OCI-LY3 (cell line): Measurements from ENCODE around the gene PITPNC1.

ENCODE experiments used
- H2AFZ ChIP-seq: fragments of 200-600, 300-600 bp; shearing (Covaris generic); 2 replicates; pipeline ENCODE4 v1.6.0; 2014; ENCODE audit warnings: antibody characterized with exemption, low read depth, low read length
- H3K27ac ChIP-seq: fragments of 200-600, 300-600 bp; sonication (generic); 2 replicates; pipeline ENCODE4 v1.5.1; 2014; ENCODE audit warnings: mild to moderate bottlenecking, low read length, moderate library complexity, mixed read lengths
- H3K27me3 ChIP-seq: fragments of 200-600, 300-600 bp; sonication (generic); 2 replicates; pipeline ENCODE4 v1.6.1; 2014; ENCODE audit warnings: low read depth, low read length, mixed read lengths
- H3K36me3 ChIP-seq: fragments of 200-600, 300-600 bp; sonication (generic); replicated peaks from 2 replicates; pipeline ENCODE3; 2014; ENCODE audit warnings: low read depth, low read length, mixed read lengths
- H3K4me1 ChIP-seq: fragments of 300-600, 200-600 bp; sonication (generic); 2 replicates; pipeline ENCODE4 v1.6.1; 2014; ENCODE audit warnings: low read length, mixed read lengths
- H3K4me2 ChIP-seq: fragments of 200-600, 300-600 bp; sonication (generic); 2 replicates; pipeline ENCODE4 v1.6.1; 2014; ENCODE audit warnings: low read length, mixed read lengths
- H3K4me3 ChIP-seq: fragments of 300-600, 200-600 bp; sonication (generic); 2 replicates; pipeline ENCODE4 v1.5.1; 2014; ENCODE audit warnings: antibody characterized with exemption, mild to moderate bottlenecking, low read length, moderate library complexity
- H3K79me2 ChIP-seq: fragments of 300-600, 200-600 bp; shearing (Covaris generic); 2 replicates; pipeline ENCODE4 v1.6.1; 2014; ENCODE audit warnings: mild to moderate bottlenecking, low read length, mixed read lengths
- H3K9ac ChIP-seq: fragments of 300-600, 200-600 bp; shearing (Covaris generic); 2 replicates; pipeline ENCODE4 v1.6.0; 2014; ENCODE audit warnings: mild to moderate bottlenecking, low read length, moderate library complexity
- H3K9me3 ChIP-seq: fragments of 200-600, 300-600 bp; shearing (Covaris generic); 2 replicates; pipeline ENCODE4 v1.6.1; 2014; ENCODE audit warnings: low read length, mixed read lengths; ENCODE audit not compliant: insufficient read depth
- H4K20me1 ChIP-seq: fragments of 200-600, 300-600 bp; sonication (generic); 2 replicates; pipeline ENCODE4 v1.6.1; 2016; ENCODE audit warnings: low read length, mixed read lengths; ENCODE audit not compliant: insufficient read depth
- CTCF ChIP-seq: fragments of 200-600, 300-600 bp; sonication (generic); IDR thresholded peaks from 2 replicates; pipeline ENCODE4 v1.5.1; 2014; ENCODE audit warnings: antibody characterized with exemption, low read length, low read depth
- EZH2phosphoT487 ChIP-seq: fragments of 200-600 bp; shearing (Covaris generic); IDR thresholded peaks from 2 replicates; pipeline ENCODE4 v1.6.1; 2018; ENCODE audit warnings: antibody characterized with exemption, mixed run types, low read depth

The PITPNC1 gene

GRCh38 chr17:67619555-67619954 is 242.5 kb downstream of the PITPNC1 start:
- Histone ChIP-seq H3K27ac (no peak overlapping the region), H4K20me1 (no peaks in the 10 kb centered on the region), H3K36me3 (no peaks in the 10 kb centered on the region), H3K79me2 (no peaks in the 10 kb centered on the region), H2AFZ (no peak overlapping the region), H3K4me3 (no peak overlapping the region), H3K27me3 (no peaks in the 10 kb centered on the region), H3K9ac (no peak overlapping the region), H3K4me2 (no peak overlapping the region), H3K9me3 (no peaks in the 10 kb centered on the region), H3K4me1 (no peaks in the 10 kb centered on the region)
- TF ChIP-seq CTCF (no peak), EZH2phosphoT487 (no peak)

- Histone ChIP-seq H3K4me1 (no peaks in the 10 kb centered on the region), H3K9me3 (no peaks in the 10 kb centered on the region), H4K20me1 (no peaks in the 10 kb centered on the region), H3K79me2 (no peaks in the 10 kb centered on the region), H2AFZ (no peak overlapping the region), H3K36me3 (no peaks in the 10 kb centered on the region), H3K27ac (no peak overlapping the region), H3K4me2 (no peak overlapping the region), H3K9ac (no peak overlapping the region), H3K4me3 (no peak overlapping the region), H3K27me3 (no peaks in the 10 kb centered on the region)
- no peak for TF ChIP-seq EZH2phosphoT487
- TF ChIP-seq CTCF, result no peak
These were observed 243.0 kb downstream of the PITPNC1 start for GRCh38 chr17:67620088-67620487.

GRCh38 chr17:67620636-67621035 is 243.6 kb downstream of the PITPNC1 start:
- H3K4me1 ChIP-seq, result no peaks in the 10 kb centered on the region
- H2AFZ ChIP-seq, result no peak overlapping the region
- no peak overlapping the region for H3K4me3 ChIP-seq
- H3K36me3 ChIP-seq, result no peaks in the 10 kb centered on the region
- H3K9me3 ChIP-seq, result no peaks in the 10 kb centered on the region
- no peak overlapping the region for H3K9ac ChIP-seq
- H4K20me1 ChIP-seq, result no peaks in the 10 kb centered on the region
- no peak overlapping the region for H3K4me2 ChIP-seq
- no peak overlapping the region for H3K27ac ChIP-seq
- no peaks in the 10 kb centered on the region for H3K79me2 ChIP-seq
- no peaks in the 10 kb centered on the region for H3K27me3 ChIP-seq
- TF ChIP-seq CTCF (no peak), EZH2phosphoT487 (no peak)

- H2AFZ ChIP-seq, result no peak overlapping the region
- H3K4me1 ChIP-seq, result peaks cover 8% of the 10 kb centered on the region
- no peak overlapping the region for H3K27ac ChIP-seq
- H3K79me2 ChIP-seq, result no peaks in the 10 kb centered on the region
- no peak overlapping the region for H3K4me3 ChIP-seq
- no peaks in the 10 kb centered on the region for H4K20me1 ChIP-seq
- no peaks in the 10 kb centered on the region for H3K36me3 ChIP-seq
- H3K9ac ChIP-seq, result no peak overlapping the region
- H3K27me3 ChIP-seq, result no peaks in the 10 kb centered on the region
- no peak for TF ChIP-seq EZH2phosphoT487
- no peak for TF ChIP-seq CTCF
- H3K9me3 ChIP-seq, result no peaks in the 10 kb centered on the region
- H3K4me2 ChIP-seq, result no peak overlapping the region
These were observed 246.7 kb downstream of the PITPNC1 start for GRCh38 chr17:67623767-67624166.
